ENCODE data around the gene DLG2.
"Not testable (repeated sequence)": the region's sequence is repeated elsewhere in the genome, so short reads cannot be mapped to it uniquely, and the experiment has no call there.

DLG2 gene

DNA sequence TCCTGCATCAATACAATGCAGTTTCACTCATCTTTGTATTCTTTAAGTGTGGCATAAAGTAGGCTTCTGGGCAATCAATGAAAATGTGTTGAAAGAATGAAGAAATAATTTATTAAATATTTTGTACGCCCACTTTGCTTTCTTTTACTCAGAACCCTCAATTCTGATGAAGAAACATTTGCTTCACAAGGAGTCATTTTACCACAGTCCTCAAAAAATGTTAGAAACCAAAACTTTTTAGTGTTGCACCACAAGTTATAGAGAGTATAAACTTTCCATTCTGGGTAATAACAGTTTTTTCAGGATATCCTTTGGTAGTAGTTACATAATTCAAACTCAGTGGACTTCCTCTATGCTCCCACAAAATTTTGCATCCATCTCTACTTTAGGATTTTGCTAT is 360.5 kb downstream of the DLG2 start:
- no peaks in the 10 kb centered on the region for H3K4me1 ChIP-seq (ENCODE audit: control insufficient read depth in 2 of 2, insufficient read depth in 2 of 2, low read length in 2 of 2)
- H3K9ac ChIP-seq (ENCODE audit: low read depth in 1 of 2, low read length in 2 of 2) = no peak overlapping the region
- H3K27me3 ChIP-seq (ENCODE audit: control insufficient read depth in 2 of 2, insufficient read depth in 2 of 2, low read length in 2 of 2) = no peaks in the 10 kb centered on the region
- no peaks in the 10 kb centered on the region for H3K9me3 ChIP-seq (ENCODE audit: control insufficient read depth in 2 of 2, low read length in 2 of 2)
- no peak overlapping the region for H3K27ac ChIP-seq (ENCODE audit: low read depth in 2 of 2, low read length in 2 of 2)
- H3K36me3 ChIP-seq (ENCODE audit: control insufficient read depth in 2 of 2, insufficient read depth in 2 of 2, low read length in 2 of 2) = no peaks in the 10 kb centered on the region
- no peak overlapping the region for H3K4me3 ChIP-seq (ENCODE audit: low read length in 2 of 2)

DNA sequence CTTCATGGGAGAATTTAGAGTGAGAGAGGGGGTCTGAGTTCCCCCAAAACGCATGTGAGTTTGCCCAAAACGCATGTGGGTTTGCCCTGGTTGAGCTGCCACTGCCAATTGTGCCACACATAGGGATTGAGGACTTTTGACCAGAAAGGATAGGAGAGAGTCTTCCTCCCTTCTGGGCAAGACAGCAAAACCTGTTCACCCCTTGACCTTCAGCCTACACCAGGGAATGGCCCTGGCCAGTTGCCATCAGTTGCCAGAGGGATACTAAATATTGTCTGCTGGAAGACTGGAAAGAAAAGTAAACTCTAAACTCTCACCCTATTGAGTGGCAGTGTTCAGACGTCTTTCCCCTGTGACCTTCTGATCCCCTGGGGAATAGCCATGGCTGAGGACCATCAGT is 363.8 kb downstream of the DLG2 start:
- no peak overlapping the region for H3K4me3 ChIP-seq (ENCODE audit: low read length in 2 of 2)
- no peaks in the 10 kb centered on the region for H3K27me3 ChIP-seq (ENCODE audit: control insufficient read depth in 2 of 2, insufficient read depth in 2 of 2, low read length in 2 of 2)
- H3K9ac ChIP-seq (ENCODE audit: low read depth in 1 of 2, low read length in 2 of 2) = no peak overlapping the region
- H3K36me3 ChIP-seq (ENCODE audit: control insufficient read depth in 2 of 2, insufficient read depth in 2 of 2, low read length in 2 of 2) = no peaks in the 10 kb centered on the region
- no peak overlapping the region for H3K27ac ChIP-seq (ENCODE audit: low read depth in 2 of 2, low read length in 2 of 2)
- no peaks in the 10 kb centered on the region for H3K4me1 ChIP-seq (ENCODE audit: control insufficient read depth in 2 of 2, insufficient read depth in 2 of 2, low read length in 2 of 2)
- no peaks in the 10 kb centered on the region for H3K9me3 ChIP-seq (ENCODE audit: control insufficient read depth in 2 of 2, low read length in 2 of 2)

DNA sequence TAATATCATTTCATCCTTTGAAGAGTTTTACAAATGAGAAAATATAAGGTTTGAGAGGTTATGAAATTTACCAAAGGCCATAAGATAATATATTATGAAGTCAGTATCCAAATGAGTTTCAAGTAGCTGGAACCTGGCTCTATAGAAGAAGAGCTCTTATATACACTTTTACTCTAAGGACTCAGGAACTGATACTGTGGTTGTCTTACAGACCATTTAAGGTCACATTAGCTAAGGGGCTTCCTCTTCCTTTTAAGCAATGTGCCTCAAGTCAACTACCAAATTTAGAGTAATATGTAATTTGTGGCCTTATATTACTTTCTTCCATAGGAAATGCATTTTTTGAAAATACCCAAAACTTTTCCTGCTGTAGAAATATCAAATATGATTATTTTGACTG is 369.3 kb downstream of the DLG2 start:
- no peak overlapping the region for H3K9ac ChIP-seq (ENCODE audit: low read depth in 1 of 2, low read length in 2 of 2)
- H3K27me3 ChIP-seq (ENCODE audit: control insufficient read depth in 2 of 2, insufficient read depth in 2 of 2, low read length in 2 of 2) = no peaks in the 10 kb centered on the region
- H3K4me1 ChIP-seq (ENCODE audit: control insufficient read depth in 2 of 2, insufficient read depth in 2 of 2, low read length in 2 of 2) = no peaks in the 10 kb centered on the region
- no peak overlapping the region for H3K4me3 ChIP-seq (ENCODE audit: low read length in 2 of 2)
- peaks cover 0 to 3% of the 10 kb centered on the region in 2 donors for H3K9me3 ChIP-seq (ENCODE audit: control insufficient read depth in 2 of 2, low read length in 2 of 2)
- H3K36me3 ChIP-seq (ENCODE audit: control insufficient read depth in 2 of 2, insufficient read depth in 2 of 2, low read length in 2 of 2) = no peaks in the 10 kb centered on the region
- H3K27ac ChIP-seq (ENCODE audit: low read depth in 2 of 2, low read length in 2 of 2) = no peak overlapping the region

DNA sequence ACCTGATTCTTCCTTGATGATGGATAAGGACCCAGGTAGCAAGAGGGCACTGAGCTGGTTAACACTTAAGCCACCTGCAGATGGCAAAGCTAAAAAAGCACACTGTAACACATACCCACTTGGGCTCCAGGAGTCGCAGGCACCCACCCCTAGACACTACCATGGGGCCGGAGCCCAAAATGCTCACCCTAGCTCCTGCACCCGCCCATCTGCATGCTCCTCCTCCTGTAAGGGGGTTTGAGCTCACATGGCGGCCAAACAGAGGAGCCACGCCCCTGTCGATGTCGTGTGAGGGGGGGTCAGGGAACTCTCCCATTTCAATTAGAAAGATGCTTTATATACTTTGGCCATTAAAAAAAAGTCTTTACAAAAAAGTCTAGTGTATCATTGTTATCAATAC is 370.7 kb downstream of the DLG2 start:
- no peak overlapping the region for H3K4me3 ChIP-seq (ENCODE audit: low read length in 2 of 2)
- H3K9ac ChIP-seq (ENCODE audit: low read depth in 1 of 2, low read length in 2 of 2) = no peak overlapping the region
- H3K36me3 ChIP-seq (ENCODE audit: control insufficient read depth in 2 of 2, insufficient read depth in 2 of 2, low read length in 2 of 2) = no peaks in the 10 kb centered on the region
- H3K27me3 ChIP-seq (ENCODE audit: control insufficient read depth in 2 of 2, insufficient read depth in 2 of 2, low read length in 2 of 2) = no peaks in the 10 kb centered on the region
- H3K9me3 ChIP-seq (ENCODE audit: control insufficient read depth in 2 of 2, low read length in 2 of 2) = peaks cover 0 to 3% of the 10 kb centered on the region in 2 donors
- H3K4me1 ChIP-seq (ENCODE audit: control insufficient read depth in 2 of 2, insufficient read depth in 2 of 2, low read length in 2 of 2) = no peaks in the 10 kb centered on the region
- no peak overlapping the region for H3K27ac ChIP-seq (ENCODE audit: low read depth in 2 of 2, low read length in 2 of 2)

DNA sequence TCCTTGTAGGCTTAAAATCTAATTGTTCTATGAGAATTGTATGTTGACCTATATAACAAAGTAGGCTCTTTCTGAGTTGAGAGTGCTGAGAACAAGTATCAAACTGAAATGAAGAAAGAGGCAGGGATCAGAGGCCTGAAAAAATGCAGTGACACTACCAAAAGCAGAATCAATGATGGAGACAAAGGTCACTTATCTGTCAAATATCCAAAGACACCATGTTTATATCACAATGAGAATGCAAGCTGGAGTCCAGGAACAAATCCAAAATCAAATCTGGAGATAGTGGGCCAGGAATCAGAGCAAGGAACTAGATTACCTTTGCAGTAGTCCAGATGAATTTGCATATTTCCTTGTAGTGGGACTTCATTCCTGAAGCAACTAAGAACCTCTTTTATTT is 377.7 kb downstream of the DLG2 start:
- Histone ChIP-seq H3K4me3 (ENCODE audit: low read length in 2 of 2) (no peak overlapping the region), H3K9ac (ENCODE audit: low read depth in 1 of 2, low read length in 2 of 2) (no peak overlapping the region), H3K36me3 (ENCODE audit: control insufficient read depth in 2 of 2, insufficient read depth in 2 of 2, low read length in 2 of 2) (no peaks in the 10 kb centered on the region), H3K27ac (ENCODE audit: low read depth in 2 of 2, low read length in 2 of 2) (no peak overlapping the region), H3K4me1 (ENCODE audit: control insufficient read depth in 2 of 2, insufficient read depth in 2 of 2, low read length in 2 of 2) (no peaks in the 10 kb centered on the region), H3K9me3 (ENCODE audit: control insufficient read depth in 2 of 2, low read length in 2 of 2) (peaks cover 0 to 3% of the 10 kb centered on the region in 2 donors), H3K27me3 (ENCODE audit: control insufficient read depth in 2 of 2, insufficient read depth in 2 of 2, low read length in 2 of 2) (no peaks in the 10 kb centered on the region)

DNA sequence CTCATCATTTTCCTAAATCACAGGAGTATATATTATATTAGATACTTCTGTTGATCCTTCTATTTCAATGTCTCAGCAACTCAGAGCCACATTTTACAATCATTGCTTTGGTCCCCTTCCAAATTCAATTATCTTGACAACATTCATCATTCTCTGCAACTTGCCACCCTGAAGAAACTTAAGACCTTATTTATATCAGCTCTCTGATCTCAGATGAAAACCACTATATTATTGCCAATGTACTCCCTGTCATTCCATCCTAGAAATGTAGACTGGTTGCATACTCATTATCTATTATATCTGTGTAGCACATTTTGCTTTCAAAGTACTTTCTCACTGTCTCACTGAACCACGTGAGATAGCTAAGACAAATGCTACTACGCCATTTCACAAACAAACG is 379.3 kb downstream of the DLG2 start:
- Histone ChIP-seq H3K27ac (ENCODE audit: low read depth in 2 of 2, low read length in 2 of 2) (no peak overlapping the region), H3K4me1 (ENCODE audit: control insufficient read depth in 2 of 2, insufficient read depth in 2 of 2, low read length in 2 of 2) (no peaks in the 10 kb centered on the region), H3K9me3 (ENCODE audit: control insufficient read depth in 2 of 2, low read length in 2 of 2) (no peaks in the 10 kb centered on the region), H3K4me3 (ENCODE audit: low read length in 2 of 2) (no peak overlapping the region), H3K27me3 (ENCODE audit: control insufficient read depth in 2 of 2, insufficient read depth in 2 of 2, low read length in 2 of 2) (no peaks in the 10 kb centered on the region), H3K9ac (ENCODE audit: low read depth in 1 of 2, low read length in 2 of 2) (no peak overlapping the region), H3K36me3 (ENCODE audit: control insufficient read depth in 2 of 2, insufficient read depth in 2 of 2, low read length in 2 of 2) (no peaks in the 10 kb centered on the region)

- Histone ChIP-seq H3K9ac (ENCODE audit: low read depth in 1 of 2, low read length in 2 of 2) (no peak overlapping the region), H3K36me3 (ENCODE audit: control insufficient read depth in 2 of 2, insufficient read depth in 2 of 2, low read length in 2 of 2) (no peaks in the 10 kb centered on the region), H3K27me3 (ENCODE audit: control insufficient read depth in 2 of 2, insufficient read depth in 2 of 2, low read length in 2 of 2) (no peaks in the 10 kb centered on the region), H3K27ac (ENCODE audit: low read depth in 2 of 2, low read length in 2 of 2) (no peak overlapping the region), H3K9me3 (ENCODE audit: control insufficient read depth in 2 of 2, low read length in 2 of 2) (no peaks in the 10 kb centered on the region), H3K4me1 (ENCODE audit: control insufficient read depth in 2 of 2, insufficient read depth in 2 of 2, low read length in 2 of 2) (no peaks in the 10 kb centered on the region), H3K4me3 (ENCODE audit: low read length in 2 of 2) (no peak overlapping the region)
Measured at GRCh38 chr11:85238906-85239305, 388.2 kb downstream of the DLG2 start.

DNA sequence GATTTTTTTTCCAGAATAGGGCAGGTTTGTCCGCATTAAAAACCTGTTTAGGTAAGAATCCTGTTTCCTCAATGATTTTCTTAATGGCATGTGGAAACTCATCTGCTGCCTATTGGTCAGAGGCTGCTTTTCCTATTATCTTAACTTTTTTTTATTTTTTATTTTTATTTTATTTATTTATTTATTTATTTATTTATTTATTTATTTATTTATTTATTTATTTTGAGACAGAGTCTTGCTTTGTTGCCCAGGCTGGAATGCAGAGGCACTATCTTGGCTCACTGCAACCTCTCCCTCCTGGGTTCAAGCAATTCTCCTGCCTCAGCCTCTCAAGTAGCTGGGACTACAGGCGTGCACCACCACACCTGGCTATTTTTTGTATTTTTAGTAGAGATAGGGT is 389.1 kb downstream of the DLG2 start:
- not testable (repeated sequence) for H3K9ac ChIP-seq (ENCODE audit: low read depth in 1 of 2, low read length in 2 of 2); H3K36me3 ChIP-seq (ENCODE audit: control insufficient read depth in 2 of 2, insufficient read depth in 2 of 2, low read length in 2 of 2); H3K27me3 ChIP-seq (ENCODE audit: control insufficient read depth in 2 of 2, insufficient read depth in 2 of 2, low read length in 2 of 2); H3K4me3 ChIP-seq (ENCODE audit: low read length in 2 of 2); H3K4me1 ChIP-seq (ENCODE audit: control insufficient read depth in 2 of 2, insufficient read depth in 2 of 2, low read length in 2 of 2); H3K9me3 ChIP-seq (ENCODE audit: control insufficient read depth in 2 of 2, low read length in 2 of 2); H3K27ac ChIP-seq (ENCODE audit: low read depth in 2 of 2, low read length in 2 of 2)

DNA sequence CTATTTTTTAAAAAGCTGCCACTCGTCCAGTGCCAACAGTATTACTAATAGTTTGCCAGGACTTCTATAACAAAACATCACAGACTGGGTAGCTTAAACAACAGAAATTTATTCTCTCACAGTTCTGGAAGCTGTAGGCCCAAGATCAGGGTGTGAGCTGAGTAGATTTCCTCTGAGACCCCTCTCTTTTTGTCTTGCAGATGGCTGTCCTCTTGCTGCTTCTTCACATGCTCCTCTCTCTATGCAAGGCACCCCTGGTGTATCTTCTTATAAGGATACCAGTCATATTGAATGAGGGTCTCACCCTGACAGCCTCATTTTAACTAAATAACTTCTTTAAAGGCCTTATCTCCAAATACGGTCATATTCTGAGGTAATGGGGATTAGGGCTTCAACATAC is 390.9 kb downstream of the DLG2 start:
- Histone ChIP-seq H3K9ac (ENCODE audit: low read depth in 1 of 2, low read length in 2 of 2) (no peak overlapping the region), H3K27ac (ENCODE audit: low read depth in 2 of 2, low read length in 2 of 2) (no peak overlapping the region), H3K4me3 (ENCODE audit: low read length in 2 of 2) (no peak overlapping the region), H3K4me1 (ENCODE audit: control insufficient read depth in 2 of 2, insufficient read depth in 2 of 2, low read length in 2 of 2) (no peaks in the 10 kb centered on the region), H3K27me3 (ENCODE audit: control insufficient read depth in 2 of 2, insufficient read depth in 2 of 2, low read length in 2 of 2) (no peaks in the 10 kb centered on the region), H3K9me3 (ENCODE audit: control insufficient read depth in 2 of 2, low read length in 2 of 2) (no peaks in the 10 kb centered on the region), H3K36me3 (ENCODE audit: control insufficient read depth in 2 of 2, insufficient read depth in 2 of 2, low read length in 2 of 2) (no peaks in the 10 kb centered on the region)

GRCh38 chr11:85232559-85232958 is 394.6 kb downstream of the DLG2 start:
- Histone ChIP-seq H3K9me3 (ENCODE audit: control insufficient read depth in 2 of 2, low read length in 2 of 2) (no peaks in the 10 kb centered on the region), H3K4me1 (ENCODE audit: control insufficient read depth in 2 of 2, insufficient read depth in 2 of 2, low read length in 2 of 2) (no peaks in the 10 kb centered on the region), H3K9ac (ENCODE audit: low read depth in 1 of 2, low read length in 2 of 2) (no peak overlapping the region), H3K27me3 (ENCODE audit: control insufficient read depth in 2 of 2, insufficient read depth in 2 of 2, low read length in 2 of 2) (no peaks in the 10 kb centered on the region), H3K27ac (ENCODE audit: low read depth in 2 of 2, low read length in 2 of 2) (no peak overlapping the region), H3K4me3 (ENCODE audit: low read length in 2 of 2) (no peak overlapping the region), H3K36me3 (ENCODE audit: control insufficient read depth in 2 of 2, insufficient read depth in 2 of 2, low read length in 2 of 2) (no peaks in the 10 kb centered on the region)

DNA sequence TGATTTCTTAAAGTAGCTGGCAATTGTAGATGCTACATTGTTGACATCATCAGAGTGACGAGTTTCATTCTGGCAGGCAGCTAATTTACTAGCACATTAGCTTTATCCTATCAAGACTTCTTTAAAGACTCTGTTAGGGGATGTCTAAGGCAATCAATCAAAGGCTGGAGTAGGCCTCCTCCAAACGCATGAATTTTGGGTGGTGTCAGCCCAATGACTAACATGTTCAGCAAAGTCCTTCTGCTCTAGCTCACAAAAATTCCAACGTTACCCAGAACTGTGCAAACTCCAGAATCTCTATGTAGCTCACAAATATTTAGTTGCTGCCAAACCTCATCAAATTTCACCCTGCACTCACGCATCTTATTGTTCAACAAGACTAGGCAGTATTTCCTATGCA is 395.6 kb downstream of the DLG2 start:
- H3K27ac ChIP-seq (ENCODE audit: low read depth in 2 of 2, low read length in 2 of 2) = no peak overlapping the region
- H3K4me1 ChIP-seq (ENCODE audit: control insufficient read depth in 2 of 2, insufficient read depth in 2 of 2, low read length in 2 of 2) = no peaks in the 10 kb centered on the region
- H3K9ac ChIP-seq (ENCODE audit: low read depth in 1 of 2, low read length in 2 of 2) = no peak overlapping the region
- H3K4me3 ChIP-seq (ENCODE audit: low read length in 2 of 2) = no peak overlapping the region
- H3K9me3 ChIP-seq (ENCODE audit: control insufficient read depth in 2 of 2, low read length in 2 of 2) = no peaks in the 10 kb centered on the region
- no peaks in the 10 kb centered on the region for H3K27me3 ChIP-seq (ENCODE audit: control insufficient read depth in 2 of 2, insufficient read depth in 2 of 2, low read length in 2 of 2)
- H3K36me3 ChIP-seq (ENCODE audit: control insufficient read depth in 2 of 2, insufficient read depth in 2 of 2, low read length in 2 of 2) = no peaks in the 10 kb centered on the region

Measured in mucosa of rectum (tissue), 2 donors.